GM19467 (cell line): ENCODE results near the gene C16orf82.
A peak's percentile ranks its signal among the peaks of the same experiment; 100 is the strongest.
"Not testable (repeated sequence)": the region's sequence is repeated elsewhere in the genome, so short reads cannot be mapped to it uniquely, and the experiment has no call there.

Source experiments
- ATAC-seq: cut with Tn5 transposase; IDR thresholded peaks from one replicate; pipeline ENCODE4 v1.9.1; 2021; ENCODE audit warnings: mild to moderate bottlenecking, moderate library complexity; ENCODE audit not compliant: unreplicated experiment

Gene C16orf82

GRCh38 chr16:27086031-27086430 lies 19.3 kb downstream of the C16orf82 start:
- not testable (repeated sequence) for ATAC-seq

GRCh38 chr16:27088216-27088615 lies 21.5 kb downstream of the C16orf82 start:
- ATAC-seq = no peak

- no peak for ATAC-seq
Observed at GRCh38 chr16:27096375-27096774, 29.6 kb downstream of the C16orf82 start.

- ATAC-seq = no peak
Observed at GRCh38 chr16:27097800-27098230, 31.1 kb downstream of the C16orf82 start.

GRCh38 chr16:27098366-27099049 lies 31.8 kb downstream of the C16orf82 start:
- ATAC-seq = no peak

GRCh38 chr16:27102701-27103575 lies 36.2 kb downstream of the C16orf82 start:
- ATAC-seq = no peak

- ATAC-seq = no peak
Observed at GRCh38 chr16:27103954-27104353, 37.2 kb downstream of the C16orf82 start.

GRCh38 chr16:27106305-27106704 lies 39.6 kb downstream of the C16orf82 start:
- no peak for ATAC-seq

- ATAC-seq = no peak
Observed at GRCh38 chr16:27107185-27107592, 40.5 kb downstream of the C16orf82 start.

GRCh38 chr16:27108051-27108770 lies 41.5 kb downstream of the C16orf82 start:
- no peak for ATAC-seq

GRCh38 chr16:27108826-27109665 lies 42.3 kb downstream of the C16orf82 start:
- ATAC-seq = no peak

- ATAC-seq = peak; percentile 46
Observed at GRCh38 chr16:27109666-27110523, 43.2 kb downstream of the C16orf82 start.

- ATAC-seq = no peak
Observed at GRCh38 chr16:27110524-27110896, 43.8 kb downstream of the C16orf82 start.

- ATAC-seq = no peak
Observed at GRCh38 chr16:27111486-27111885, 44.8 kb downstream of the C16orf82 start.

GRCh38 chr16:27112093-27112811 lies 45.5 kb downstream of the C16orf82 start:
- no peak for ATAC-seq

- ATAC-seq = peak; percentile 73
Observed at GRCh38 chr16:27113341-27113841, 46.7 kb downstream of the C16orf82 start.

- no peak for ATAC-seq
Observed at GRCh38 chr16:27114006-27114405, 47.3 kb downstream of the C16orf82 start.

GRCh38 chr16:27118526-27118925 lies 51.8 kb downstream of the C16orf82 start:
- ATAC-seq = no peak
